Measurements from ENCODE around the gene MRPL53. TPM values are rescaled to one million over a fixed set of nuclear protein-coding genes. Genes with fewer than 3 reads are reported as not detected.
"Not testable (repeated sequence)": the region's sequence is repeated elsewhere in the genome, so short reads cannot be mapped to it uniquely, and the experiment has no call there.

MRPL53 gene
- total RNA-seq, 1 donor from 2014 or later, result 37.7 TPM

DNA sequence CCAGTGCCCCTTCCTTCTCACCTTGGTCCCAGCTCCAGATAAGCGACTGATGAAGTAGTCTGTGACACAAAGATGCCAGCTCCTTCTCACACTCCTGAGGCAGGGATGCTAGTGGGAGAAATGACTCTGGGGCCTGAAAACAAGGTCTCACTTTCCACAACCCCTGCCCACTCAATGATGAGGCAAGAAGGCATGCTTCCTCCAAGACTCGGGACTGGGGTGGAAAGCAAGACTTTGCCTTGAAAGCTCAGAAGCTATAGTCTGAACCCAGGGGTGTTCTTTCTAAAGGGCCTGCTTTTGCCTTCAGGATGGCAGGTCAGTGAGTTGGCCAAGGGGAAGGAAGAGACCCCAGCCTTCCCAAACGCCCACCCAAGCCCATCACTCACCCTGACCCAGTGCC is 9.0 kb upstream of the MRPL53 start:
- intact Hi-C loops (cut with DNase I), result no loop called here
- H3K4me3 ChIP-seq, result peak overlapping the region; percentile 80 to 85
- DNase-seq (ENCODE audit: low spot score in 2 of 2), result no peak
- H3K9me3 ChIP-seq, result no peaks in the 10 kb centered on the region
- H3K27me3 ChIP-seq, result no peaks in the 10 kb centered on the region
- TF ChIP-seq CTCF (IDR thresholded peaks at IDR 0.05), result no peak
- peak overlapping the region in 1 of 2 donors; percentile 85 for H3K27ac ChIP-seq
- H3K36me3 ChIP-seq, result peaks cover 13 to 34% of the 10 kb centered on the region in 2 donors
- H3K4me1 ChIP-seq, result peaks cover 9 to 21% of the 10 kb centered on the region in 2 donors

DNA sequence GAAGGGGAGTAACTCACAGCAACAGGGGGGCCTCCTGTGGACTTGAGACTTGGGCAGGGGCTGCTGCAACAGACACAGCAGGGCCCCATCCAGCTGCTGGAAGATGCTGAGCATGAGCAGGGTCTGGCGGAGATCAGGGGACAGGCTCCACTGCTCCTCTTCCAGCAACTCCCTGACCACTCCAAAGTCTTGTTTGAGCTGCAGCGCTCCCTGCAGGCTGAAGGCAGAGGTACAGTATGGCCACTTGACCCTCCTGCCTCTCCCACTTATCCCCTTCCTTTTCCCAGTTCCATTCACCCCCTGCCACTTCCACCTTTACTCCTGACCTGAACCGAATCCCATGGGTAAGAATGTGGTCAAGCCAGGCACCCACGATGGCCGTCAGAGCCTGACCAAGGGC is 2.4 kb upstream of the MRPL53 start:
- Histone ChIP-seq H3K4me1 (peaks cover 14% of the 10 kb centered on the region in 2 donors), H3K27ac (no peak overlapping the region), H3K9me3 (no peaks in the 10 kb centered on the region), H3K27me3 (no peaks in the 10 kb centered on the region), H3K4me3 (no peak overlapping the region), H3K36me3 (peaks cover 31 to 34% of the 10 kb centered on the region in 2 donors)
- DNase-seq (ENCODE audit: low spot score in 2 of 2), result no peak
- no peak for TF ChIP-seq CTCF (IDR thresholded peaks at IDR 0.05)
- intact Hi-C loops (cut with DNase I), result no loop called here

- Histone ChIP-seq H3K27ac (no peak overlapping the region), H3K27me3 (no peaks in the 10 kb centered on the region), H3K4me1 (peaks cover 13 to 14% of the 10 kb centered on the region in 2 donors), H3K4me3 (no peak overlapping the region), H3K36me3 (peaks cover 30 to 32% of the 10 kb centered on the region in 2 donors), H3K9me3 (no peaks in the 10 kb centered on the region)
- intact Hi-C loops (cut with DNase I), result no loop called here
- DNase-seq (ENCODE audit: low spot score in 2 of 2), result no peak
- TF ChIP-seq CTCF (IDR thresholded peaks at IDR 0.05), result no peak
These were observed 2.0 kb upstream of the MRPL53 start for GRCh38 chr2:74474481-74474880.

DNA sequence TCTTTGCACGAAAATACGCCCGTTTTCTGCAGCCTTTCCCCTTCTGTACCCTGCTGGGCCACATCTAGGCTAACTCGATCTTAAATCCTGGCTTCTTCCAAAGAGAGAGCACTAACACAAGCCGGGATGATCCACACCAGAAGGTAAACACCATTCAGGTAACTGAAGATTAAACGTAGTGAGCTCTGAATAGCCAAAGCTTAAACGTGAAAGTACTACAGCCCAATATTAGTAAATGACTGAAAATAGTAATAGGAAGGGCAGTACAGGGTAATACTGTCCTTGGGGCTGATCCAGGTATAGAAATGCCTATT is 422 bp upstream of the MRPL53 start:
- H3K36me3 ChIP-seq, result peaks cover 22 to 32% of the 10 kb centered on the region in 2 donors

DNA sequence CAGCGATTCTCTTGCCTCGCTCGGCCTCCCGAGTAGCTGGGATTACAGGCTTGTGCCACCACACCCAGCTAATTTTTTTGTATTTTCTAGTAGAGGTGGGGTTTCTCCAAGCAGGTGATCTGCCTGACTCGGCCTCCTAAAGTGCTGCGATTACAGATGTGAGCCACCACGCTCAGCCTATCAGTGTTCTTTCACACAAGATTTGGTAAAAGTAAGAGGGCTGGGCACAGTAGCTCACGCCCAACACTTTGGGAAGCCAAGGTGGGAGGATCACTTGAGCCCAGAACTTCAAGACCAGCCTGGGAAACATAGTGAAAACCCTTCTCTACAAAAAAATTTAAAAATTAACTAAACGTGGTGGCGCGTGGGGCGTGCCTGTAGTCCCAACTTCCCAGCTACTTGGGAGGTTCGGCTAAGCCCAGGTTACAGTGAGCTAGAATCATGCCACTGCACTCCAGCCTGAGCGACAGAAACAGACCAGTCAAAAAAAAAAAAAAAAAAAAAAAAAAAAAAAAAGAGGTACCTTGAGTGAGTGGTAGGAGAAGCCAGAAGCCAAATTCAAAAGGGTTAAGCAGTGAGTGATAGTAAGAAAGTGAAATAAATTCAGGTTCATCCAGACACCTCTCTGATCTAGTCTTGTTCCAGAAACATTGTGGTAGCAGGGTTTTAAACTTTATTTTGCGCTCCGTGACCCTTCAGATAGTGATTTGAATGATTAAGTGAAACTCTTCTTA is 981 bp downstream of the MRPL53 start:
- H3K4me1 ChIP-seq, result peaks cover 10 to 14% of the 10 kb centered on the region in 2 donors
- DNase-seq (ENCODE audit: low spot score in 2 of 2), result no peak
- intact Hi-C loops (cut with DNase I), result loop anchor here (1.0 to 2.0 kb wide), 2 partner anchors 11 to 13 kb away; partner anchors contain the start of genes CCDC142 and WBP1
- no peaks in the 10 kb centered on the region for H3K27me3 ChIP-seq
- peak overlapping the region; percentile 88 to 95 for H3K27ac ChIP-seq
- H3K36me3 ChIP-seq, result peaks cover 17 to 22% of the 10 kb centered on the region in 2 donors
- H3K4me3 ChIP-seq, result peak overlapping the region; percentile 63 to 81
- no peak for TF ChIP-seq CTCF (IDR thresholded peaks at IDR 0.05)
- H3K9me3 ChIP-seq, result no peaks in the 10 kb centered on the region

More for the DNA sequence above, 422 bp upstream of the MRPL53 start:
- no peaks in the 10 kb centered on the region for H3K9me3 ChIP-seq
- intact Hi-C loops (cut with DNase I), result loop anchor here (1.0 to 2.0 kb wide), 2 partner anchors 9 to 14 kb away; partner anchors contain the start of genes CCDC142 and WBP1
- TF ChIP-seq CTCF (IDR thresholded peaks at IDR 0.05), result no peak
- H3K27ac ChIP-seq, result peak overlapping the region; percentile 88 to 95
- H3K4me1 ChIP-seq, result peaks cover 10 to 14% of the 10 kb centered on the region in 2 donors
- no peaks in the 10 kb centered on the region for H3K27me3 ChIP-seq
- DNase-seq (ENCODE audit: low spot score in 2 of 2), result no peak
- peak overlapping the region; percentile 63 to 81 for H3K4me3 ChIP-seq

DNA sequence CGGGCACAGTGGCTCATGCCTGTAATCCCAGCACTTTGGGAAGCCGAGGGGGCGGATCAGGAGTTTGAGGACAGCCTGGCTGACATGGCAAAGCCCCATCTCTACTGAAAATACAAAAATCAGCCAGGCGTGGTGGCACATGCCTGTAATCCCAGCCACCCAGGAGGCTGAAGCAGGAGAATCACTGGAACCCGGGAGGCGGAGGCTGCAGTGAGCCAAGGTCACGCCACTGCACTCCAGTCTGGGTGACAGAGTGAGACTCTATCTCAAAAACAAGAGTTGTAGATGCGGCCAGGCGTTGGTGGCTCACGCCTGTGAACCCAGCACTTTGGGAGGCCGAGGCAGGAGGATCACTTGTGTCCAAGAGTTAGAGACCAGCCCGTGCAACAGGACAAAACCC is 1.7 kb downstream of the MRPL53 start:
- not testable (repeated sequence) for H3K27ac ChIP-seq, H3K27me3 ChIP-seq

More for the DNA sequence above, 1.7 kb downstream of the MRPL53 start:
- peaks cover 17% of the 10 kb centered on the region in 2 donors for H3K36me3 ChIP-seq
- H3K4me3 ChIP-seq; DNase-seq (ENCODE audit: low spot score in 2 of 2); H3K9me3 ChIP-seq; intact Hi-C loops (cut with DNase I): not testable (repeated sequence)
- peaks cover 10 to 18% of the 10 kb centered on the region in 2 donors for H3K4me1 ChIP-seq

All from ascending aorta (tissue), 2 donors.